H1 (cell line): Measurements from ENCODE around the gene CDKN1A. TPM values are rescaled to one million over a fixed set of nuclear protein-coding genes. Genes with fewer than 3 reads are reported as not detected.
A peak's percentile ranks its signal among the peaks of the same experiment; 100 is the strongest.

ENCODE experiments used
- CTCF ChIA-PET: fragments of 300-600 bp; sonication (Branson Sonifier 250); formaldehyde crosslinking; loops from one replicate; lab custom pipeline; 2021; ENCODE audit not compliant: partially characterized antibody; lab: Charles Lee
- POLR2A ChIA-PET: fragments of 300-600 bp; sonication (Branson Sonifier 250); formaldehyde crosslinking; loops from one replicate; lab custom pipeline; 2021; ENCODE audit warnings: inconsistent platforms; ENCODE audit not compliant: partially characterized antibody; lab: Charles Lee
- DNase-seq, 2 experiments: peaks; one replicate each; pipeline versions ENCODE4 v3.0.0 to v3.0.0-alpha.2; 2010 to 2022; ENCODE audit warnings: low spot score in 2 of 2, low read depth in 1 of 2, mixed read lengths in 1 of 2
- FAIRE-seq: peaks from 2 replicates; lab custom pipeline; 2011; peaks lifted over from hg19 to GRCh38; lab: Jason Lieb, UNC
- H2AFZ ChIP-seq: 2 replicates; pipeline ENCODE4 v1.8.1; 2012; ENCODE audit warnings: low read length, inconsistent platforms
- H2AK5ac ChIP-seq: 2 replicates; pipeline ENCODE4 v1.6.1; 2013; ENCODE audit warnings: low read depth, low read length
- H2BK120ac ChIP-seq: replicated peaks from 2 replicates; pipeline ENCODE3; 2013; ENCODE audit warnings: low read depth, low read length, inconsistent platforms
- H2BK12ac ChIP-seq: 2 replicates; pipeline ENCODE4 v1.6.1; 2013; ENCODE audit warnings: low read depth, low read length
- H2BK15ac ChIP-seq: 2 replicates; pipeline ENCODE4 v1.6.1; 2013; ENCODE audit warnings: low read length
- H2BK20ac ChIP-seq: 2 replicates; pipeline ENCODE4 v1.6.1; 2013; ENCODE audit warnings: low read length
- H2BK5ac ChIP-seq: 2 replicates; pipeline ENCODE4 v1.6.1; 2013; ENCODE audit warnings: low read depth, low read length
- H3K14ac ChIP-seq: 2 replicates; pipeline ENCODE4 v1.6.1; 2013; ENCODE audit warnings: inconsistent platforms; ENCODE audit not compliant: insufficient read length
- H3K18ac ChIP-seq: 2 replicates; pipeline ENCODE4 v1.6.1; 2013; ENCODE audit warnings: low read length; ENCODE audit errors: extremely low read depth
- H3K23ac ChIP-seq: 2 replicates; pipeline ENCODE4 v1.6.1; 2013; ENCODE audit warnings: inconsistent platforms; ENCODE audit not compliant: insufficient read length
- H3K23me2 ChIP-seq: 2 replicates; pipeline ENCODE4 v1.6.1; 2013; ENCODE audit warnings: low read depth, low read length
- H3K27ac ChIP-seq: 2 replicates; pipeline ENCODE4 v1.6.1; 2011; ENCODE audit warnings: low read depth, low read length, inconsistent platforms
- H3K27me3 ChIP-seq, 4 experiments: replicated peaks in 1 of 4; 1 replicate in 1 of 4; 2 replicates in 3 of 4; pipeline versions ENCODE4 v1.6.1 to v1.8.1; 2011 to 2013; ENCODE audit warnings: low read length in 3 of 4, mild to moderate bottlenecking in 3 of 4, inconsistent platforms in 2 of 4, mixed read lengths in 2 of 4, moderate library complexity in 1 of 4; ENCODE audit not compliant: control insufficient read depth in 3 of 4, insufficient read depth in 3 of 4; ENCODE audit errors: extremely low read depth in 1 of 4
- H3K36me3 ChIP-seq, 4 experiments: 2 replicates each; pipeline versions ENCODE4 v1.6.1 to v1.8.1; 2011 to 2013; ENCODE audit warnings: mild to moderate bottlenecking in 4 of 4, low read length in 3 of 4, moderate library complexity in 2 of 4, control low read depth in 1 of 4, inconsistent platforms in 1 of 4; ENCODE audit not compliant: insufficient read depth in 4 of 4, control insufficient read depth in 2 of 4
- H3K4ac ChIP-seq: replicated peaks from 2 replicates; pipeline ENCODE3; 2013; ENCODE audit warnings: low read length, low read depth, mixed read lengths, inconsistent platforms; ENCODE audit not compliant: insufficient read length
- H3K4me1 ChIP-seq, 4 experiments: replicated peaks in 1 of 4; 1 replicate in 1 of 4; 2 replicates in 3 of 4; pipeline versions ENCODE4 v1.6.1 to v1.8.1; 2011 to 2013; ENCODE audit warnings: low read length in 3 of 4, inconsistent platforms in 2 of 4, mixed read lengths in 1 of 4; ENCODE audit not compliant: insufficient read depth in 4 of 4, control insufficient read depth in 3 of 4
- H3K4me2 ChIP-seq, 2 experiments: 2 replicates each; pipeline versions ENCODE4 v1.6.1 to v1.8.1; 2011 to 2013; ENCODE audit warnings: low read depth in 2 of 2, low read length in 2 of 2, control low read depth in 1 of 2, inconsistent platforms in 1 of 2, mild to moderate bottlenecking in 1 of 2; ENCODE audit not compliant: insufficient read depth in 1 of 2
- H3K4me3 ChIP-seq, 4 experiments: fragments of 200-600, 300-600 bp in 1 of 4; sonication (generic), shearing (Covaris generic), sonication (Bioruptor Twin) in 1 of 4; 2 replicates each; pipeline versions ENCODE4 v1.5.1 to v1.8.1; 2011 to 2016; ENCODE audit warnings: low read length in 4 of 4, low read depth in 3 of 4, control low read depth in 2 of 4, inconsistent platforms in 2 of 4, mild to moderate bottlenecking in 2 of 4, mixed read lengths in 1 of 4, moderate library complexity in 1 of 4; ENCODE audit not compliant: insufficient read depth in 2 of 4; ENCODE audit errors: extremely low read depth in 1 of 4
- H3K56ac ChIP-seq: replicated peaks from 2 replicates; pipeline ENCODE3; 2013; ENCODE audit warnings: low read depth, mild to moderate bottlenecking, mixed read lengths, low read length, inconsistent platforms; ENCODE audit not compliant: insufficient read length
- H3K79me1 ChIP-seq: 2 replicates; pipeline ENCODE4 v1.6.1; 2013; ENCODE audit warnings: low read depth, low read length, control low read depth
- H3K79me2 ChIP-seq, 2 experiments: 2 replicates each; pipeline versions ENCODE4 v1.6.1 to v1.8.1; 2012 to 2013; ENCODE audit warnings: low read length in 2 of 2, mild to moderate bottlenecking in 2 of 2, inconsistent platforms in 1 of 2; ENCODE audit not compliant: insufficient read depth in 2 of 2, control insufficient read depth in 1 of 2
- H3K9ac ChIP-seq, 4 experiments: replicated peaks in 1 of 4; 1 replicate in 1 of 4; 2 replicates in 3 of 4; pipeline versions ENCODE4 v1.6.1 to v1.8.1; 2011 to 2013; ENCODE audit warnings: low read depth in 3 of 4, low read length in 3 of 4, control low read depth in 2 of 4, mild to moderate bottlenecking in 2 of 4, moderate library complexity in 2 of 4, inconsistent platforms in 1 of 4; ENCODE audit errors: extremely low read depth in 1 of 4
- H3K9me3 ChIP-seq, 2 experiments: 2 replicates each; pipeline versions ENCODE4 v1.6.1 to v1.8.1; 2012 to 2013; ENCODE audit warnings: mild to moderate bottlenecking in 2 of 2, moderate library complexity in 2 of 2, control low read depth in 1 of 2, inconsistent platforms in 1 of 2, low read depth in 1 of 2, low read length in 1 of 2, mixed read lengths in 1 of 2; ENCODE audit not compliant: insufficient read depth in 2 of 2
- H4K20me1 ChIP-seq, 2 experiments: replicated peaks in 1 of 2; 2 replicates each; pipeline versions ENCODE3 to v1.8.1; 2011 to 2013; ENCODE audit warnings: inconsistent platforms in 2 of 2, low read length in 2 of 2, mild to moderate bottlenecking in 1 of 2; ENCODE audit not compliant: insufficient read depth in 2 of 2, control insufficient read depth in 1 of 2
- H4K5ac ChIP-seq: 2 replicates; pipeline ENCODE4 v1.6.1; 2013; ENCODE audit warnings: low read length, low read depth, mixed read lengths, inconsistent platforms; ENCODE audit not compliant: insufficient read length
- H4K8ac ChIP-seq: 2 replicates; pipeline ENCODE4 v1.8.0; 2013; ENCODE audit warnings: mild to moderate bottlenecking, moderate library complexity, low read length, inconsistent platforms; ENCODE audit not compliant: insufficient read depth; ENCODE audit errors: extremely low read depth
- H4K91ac ChIP-seq: replicated peaks from 2 replicates; pipeline ENCODE3; 2013; ENCODE audit warnings: low read length, mixed read lengths, inconsistent platforms; ENCODE audit not compliant: insufficient read length
- BRCA1 ChIP-seq: IDR thresholded peaks from 2 replicates; pipeline ENCODE4 v1.6.1; 2012; ENCODE audit warnings: low read depth, low read length, improper control_type of control experiment
- HDAC2 ChIP-seq, 2 experiments: fragments of 300-600 bp in 1 of 2; sonication (generic) in 1 of 2; IDR thresholded peaks; 2 replicates each; pipeline ENCODE4 v1.6.1; 2011 to 2012; ENCODE audit warnings: low read depth in 2 of 2, low read length in 2 of 2, mild to moderate bottlenecking in 2 of 2, moderate library complexity in 2 of 2, borderline replicate concordance in 1 of 2, inconsistent platforms in 1 of 2
- KDM1A ChIP-seq: fragments of 200-600, 300-600 bp; sonication (generic); IDR thresholded peaks from 2 replicates; pipeline ENCODE4 v1.7.1; 2016; ENCODE audit warnings: mild to moderate bottlenecking, low read length, borderline replicate concordance
- WGBS, 2 experiments: shearing (Covaris generic) in 1 of 2; methylation state at CpG; one replicate each; pipeline versions ENCODE4 v1.1.6 to v1.1.7; 2013 to 2015; ENCODE audit warnings: low lambda C conversion rate in 2 of 2, mixed read lengths in 2 of 2, inconsistent platforms in 1 of 2, low coverage in 1 of 2, missing lambda C conversion rate in 1 of 2; ENCODE audit not compliant: insufficient replicate concordance in 2 of 2, insufficient coverage in 1 of 2, insufficient read length in 1 of 2; ENCODE audit errors: extremely low coverage in 1 of 2, missing lambda C conversion rate in 1 of 2; 5-methylcytosine and 5-hydroxymethylcytosine counted together
- polyA plus RNA-seq, 7 experiments: library from polyadenylated mRNA; depleted of rRNA in 3 of 7; stranded (reverse) in 5 of 7; unstranded in 2 of 7; fragments of >200 nt in 5 of 7; fragments of 200-250 nt in 2 of 7; gene quantifications; 1 replicate in 5 of 7; 2 replicates in 1 of 7; 4 replicates in 1 of 7; pipeline versions ENCODE4 v1.2.1 to v1.2.3, GENCODE V29; 2011 to 2013; ENCODE audit warnings: missing spikeins in 2 of 7, mixed read lengths in 2 of 7
- total RNA-seq: library from RNA; stranded (reverse); fragmentation: NEBNext Ultra II Directional; extraction: Animal tissue kit (Norgen Biotek cat#: 25700); gene quantifications from 2 replicates; pipeline ENCODE4 v1.2.1, GENCODE V29; 2021

CDKN1A gene
- total and polyA plus RNA-seq, 2 of the 8 experiments (the other 6 are each of a cell fraction or from before 2014, with no cell fraction given), result 15.2 to 36.0 TPM

DNA sequence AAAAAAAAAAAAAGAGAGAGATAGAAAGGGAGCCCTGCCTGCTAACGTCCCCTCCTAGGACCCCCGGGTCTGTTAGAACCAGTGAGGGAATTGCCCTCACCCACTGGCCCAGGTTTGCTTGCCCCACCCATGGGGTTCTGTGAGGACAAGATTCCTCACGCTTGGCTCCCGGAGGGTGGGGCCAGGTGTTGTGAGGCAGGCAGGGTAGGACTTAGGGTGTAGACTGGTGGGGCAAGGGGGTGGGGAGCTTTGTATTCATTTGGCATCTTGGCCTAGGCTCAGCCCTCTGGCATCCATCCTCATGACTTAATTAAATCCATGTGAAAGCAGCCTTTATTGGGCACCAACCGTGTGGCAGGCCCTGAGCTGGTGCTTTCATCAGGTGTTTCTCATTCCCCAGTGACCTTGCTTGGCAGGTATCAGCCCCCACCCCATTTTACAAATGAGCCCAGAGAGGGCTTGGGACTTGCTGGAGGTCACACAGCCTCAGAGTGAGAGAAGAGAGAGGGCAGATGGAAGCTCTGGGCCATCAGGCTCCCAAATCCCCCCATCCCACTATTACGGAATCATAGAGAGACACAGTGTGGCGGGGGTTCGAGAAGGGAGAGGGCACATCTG is 38.1 kb downstream of the CDKN1A start:
- TF ChIP-seq KDM1A (peak; percentile 25; the same call in 1 of the 2 replicates), BRCA1 (no peak), HDAC2 (IDR thresholded peaks at IDR 0.05; ENCODE audit: borderline replicate concordance in 1 of 2, low read depth in 2 of 2, low read length in 2 of 2) (no peak)
- H4K20me1 ChIP-seq, result no peaks in the 10 kb centered on the region
- peaks cover 0 to 9% (median 6%) of the 10 kb centered on the region in 4 experiments; a peak in 5 of 7 replicates for H3K4me1 ChIP-seq
- H3K4me2 ChIP-seq, result no peak overlapping the region
- H2BK20ac ChIP-seq, result no peak overlapping the region
- H3K4me3 ChIP-seq, result no peak overlapping the region
- H4K5ac ChIP-seq, result no peak overlapping the region
- H3K27me3 ChIP-seq, result no peaks in the 10 kb centered on the region
- no peak overlapping the region; the same call in 1 of the 2 replicates for H2BK15ac ChIP-seq
- no peak for DNase-seq
- H4K91ac ChIP-seq, result no peak overlapping the region
- no peak overlapping the region for H4K8ac ChIP-seq
- no peak overlapping the region for H2BK12ac ChIP-seq
- no peaks in the 10 kb centered on the region for H3K79me2 ChIP-seq
- H3K14ac ChIP-seq, result no peak overlapping the region
- POLR2A ChIA-PET, result interaction anchor here (1.4 kb wide), 1 partner anchor 121 kb away, joined by 3 read pairs; no protein-coding TSS in a partner anchor
- no peak for FAIRE-seq
- H3K36me3 ChIP-seq, result no peaks in the 10 kb centered on the region
- CTCF ChIA-PET, result interaction anchor here (0.9 to 4.4 kb wide), 6 partner anchors 10 to 109 kb away, joined by 3 to 21 read pairs (median 4); no protein-coding TSS in a partner anchor
- H3K18ac ChIP-seq, result no peak overlapping the region
- H3K9ac ChIP-seq, result no peak overlapping the region
- no peak overlapping the region for H2AFZ ChIP-seq
- H2AK5ac ChIP-seq, result no peak overlapping the region
- H3K56ac ChIP-seq, result no peak overlapping the region
- H3K4ac ChIP-seq, result no peak overlapping the region
- H3K9me3 ChIP-seq, result no peaks in the 10 kb centered on the region
- no peaks in the 10 kb centered on the region; the same call in 1 of the 2 replicates for H3K79me1 ChIP-seq
- no peak overlapping the region for H3K23ac ChIP-seq
- no peaks in the 10 kb centered on the region for H3K23me2 ChIP-seq
- H2BK5ac ChIP-seq, result no peak overlapping the region
- H2BK120ac ChIP-seq, result no peak overlapping the region
- 95% methylated on average over 6 of the region's 8 CpGs; no CpG with 5 or more reads in 1 of the 2 experiments for WGBS, 2 experiments
- no peak overlapping the region for H3K27ac ChIP-seq
